Measurements from ENCODE around the gene ARAP1. TPM values are rescaled to one million over a fixed set of nuclear protein-coding genes. Genes with fewer than 3 reads are reported as not detected.

Gene ARAP1
- total RNA-seq, 1 donor from 2014 or later = 106 TPM

DNA sequence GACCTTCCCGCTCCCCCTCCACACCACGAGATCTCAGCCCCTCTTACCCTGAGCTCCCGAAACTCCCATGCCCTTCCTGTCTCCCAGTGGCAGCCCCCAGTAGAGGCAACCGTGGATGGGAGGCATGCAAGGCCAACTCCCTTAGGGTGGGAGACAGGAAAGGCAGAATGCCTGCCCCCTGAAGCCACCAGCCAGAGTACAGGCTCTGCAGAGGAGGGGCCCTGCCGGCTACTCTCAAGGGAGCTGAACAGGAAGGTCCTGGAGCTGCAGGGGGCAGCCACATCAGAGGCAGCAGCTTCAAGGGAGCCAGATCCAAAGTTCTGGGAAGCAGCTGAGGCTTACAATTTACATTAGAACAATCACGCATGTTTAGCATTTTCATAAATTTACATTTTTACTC is 116.3 kb downstream of the ARAP1 start:
- no peak for DNase-seq

GRCh38 chr11:72635309-72635915 is 116.8 kb downstream of the ARAP1 start:
- no peak for DNase-seq

Small RNAs within 50 kb of the gene (small RNA-seq; reads per million reads assigned to genes)
- gene MIR4692 (ENCODE audit: low replicate concordance) = not detected
- gene RF00019 (ENCODE audit: low replicate concordance) = not detected

Other genes starting within 250 kb of the ARAP1 start
- gene PDE2A, start 78.0 kb downstream of the ARAP1 start, total RNA-seq = 28.1 TPM
- 43.3 TPM for gene STARD10, start 41.6 kb upstream of the ARAP1 start, total RNA-seq
- 34.5 TPM for gene ATG16L2, start 62.0 kb upstream of the ARAP1 start, total RNA-seq